Measurements from ENCODE around the gene TMEM164.

Gene TMEM164

GRCh38 chrX:109959356-109959871 lies 43.5 kb upstream of the TMEM164 start:
- TF ChIP-seq CTCF (IDR thresholded peaks at IDR 0.05; ENCODE audit: insufficient read depth, low read length) (no peak), GABPA (IDR thresholded peaks at IDR 0.05; ENCODE audit: low read depth) (no peak), POLR2AphosphoS5 (IDR thresholded peaks at IDR 0.05; ENCODE audit: low read depth) (no peak), REST (IDR thresholded peaks at IDR 0.05; ENCODE audit: insufficient replicate concordance, low read depth) (no peak), SPI1 (IDR thresholded peaks at IDR 0.05; ENCODE audit: borderline replicate concordance, low read depth) (no peak)
- Histone ChIP-seq H3K4me3 (replicated peaks; ENCODE audit: insufficient read depth, low read length) (no peak overlapping the region), H3K27me3 (ENCODE audit: insufficient read depth, poor library complexity, severe bottlenecking) (no peaks in the 10 kb centered on the region), H3K27ac (replicated peaks) (no peak overlapping the region)
- DNase-seq (ENCODE audit: low read depth in 1 of 2, low spot score in 1 of 2), result peak in 1 of 2 experiments; percentile 7

GRCh38 chrX:109964390-109964789 lies 38.5 kb upstream of the TMEM164 start:
- no peak overlapping the region for H3K4me3 ChIP-seq (replicated peaks; ENCODE audit: insufficient read depth, low read length)
- no peak overlapping the region for H3K27ac ChIP-seq (replicated peaks)
- no peak for DNase-seq (ENCODE audit: low read depth in 1 of 2, low spot score in 1 of 2)
- TF ChIP-seq CTCF (IDR thresholded peaks at IDR 0.05; ENCODE audit: insufficient read depth, low read length) (no peak), GABPA (IDR thresholded peaks at IDR 0.05; ENCODE audit: low read depth) (no peak), REST (IDR thresholded peaks at IDR 0.05; ENCODE audit: insufficient replicate concordance, low read depth) (no peak), SPI1 (IDR thresholded peaks at IDR 0.05; ENCODE audit: borderline replicate concordance, low read depth) (no peak), POLR2AphosphoS5 (IDR thresholded peaks at IDR 0.05; ENCODE audit: low read depth) (no peak)
- no peaks in the 10 kb centered on the region for H3K27me3 ChIP-seq (ENCODE audit: insufficient read depth, poor library complexity, severe bottlenecking)

- no peak for DNase-seq (ENCODE audit: low read depth in 1 of 2, low spot score in 1 of 2)
- no peak overlapping the region for H3K4me3 ChIP-seq (replicated peaks; ENCODE audit: insufficient read depth, low read length)
- H3K27me3 ChIP-seq (ENCODE audit: insufficient read depth, poor library complexity, severe bottlenecking), result no peaks in the 10 kb centered on the region
- no peak for TF ChIP-seq GABPA (IDR thresholded peaks at IDR 0.05; ENCODE audit: low read depth)
- no peak for TF ChIP-seq CTCF (IDR thresholded peaks at IDR 0.05; ENCODE audit: insufficient read depth, low read length)
- no peak for TF ChIP-seq SPI1 (IDR thresholded peaks at IDR 0.05; ENCODE audit: borderline replicate concordance, low read depth)
- no peak for TF ChIP-seq POLR2AphosphoS5 (IDR thresholded peaks at IDR 0.05; ENCODE audit: low read depth)
- TF ChIP-seq REST (IDR thresholded peaks at IDR 0.05; ENCODE audit: insufficient replicate concordance, low read depth), result no peak
- H3K27ac ChIP-seq (replicated peaks), result no peak overlapping the region
Observed at GRCh38 chrX:109966246-109966645, 36.7 kb upstream of the TMEM164 start.
